Esophagus muscularis mucosa (tissue), 3 donors: ENCODE data around the gene SPATA9.

Source experiments
- POLR2AphosphoS5 ChIP-seq, 2 donors: sonication (generic); formaldehyde crosslinking; IDR thresholded peaks; one replicate each; pipeline ENCODE4 v1.6.1; 2017; ENCODE audit warnings: antibody characterized with exemption in 2 of 2
- TF ChIP-seq, protein P1 (sequence below), 3 experiments: fragments of 200-600 bp in 2 of 3; fragments of 450-650 bp in 1 of 3; sonication (generic) in 2 of 3; IDR thresholded peaks; one replicate each; pipeline ENCODE4 v1.5.1; 2017 to 2019; ENCODE audit warnings: antibody characterized with exemption in 3 of 3, mild to moderate bottlenecking in 2 of 3, moderate library complexity in 1 of 3

DNA sequence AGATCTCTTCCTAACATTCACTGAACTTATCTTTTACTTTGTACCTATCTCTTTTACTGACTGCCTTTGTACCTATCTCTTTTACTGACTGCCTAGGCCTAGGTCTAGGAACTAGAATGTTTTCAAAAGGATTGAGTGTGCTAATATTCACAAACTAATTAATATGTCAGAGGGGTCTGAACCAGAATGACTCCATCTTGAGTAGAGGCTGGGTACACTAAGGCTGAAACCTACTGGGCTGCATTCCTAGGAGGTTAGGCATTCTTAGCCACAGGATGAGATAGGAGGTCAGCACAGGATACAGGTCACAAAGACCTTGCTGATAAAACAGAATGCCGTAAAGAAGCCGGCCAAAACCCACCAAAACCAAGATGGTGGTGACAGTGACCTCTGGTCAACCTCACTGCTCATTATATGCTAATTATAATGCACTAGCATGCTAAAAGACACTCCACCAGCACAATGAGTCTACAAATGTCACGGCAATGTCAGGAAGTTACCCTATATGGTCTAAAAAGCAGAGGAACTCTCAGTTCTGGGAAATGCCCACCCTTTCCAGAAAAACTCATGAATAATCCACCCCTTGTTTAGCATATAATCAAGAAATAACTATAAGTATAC is 45.8 kb upstream of the SPATA9 start:
- TF ChIP-seq, protein P1, sequence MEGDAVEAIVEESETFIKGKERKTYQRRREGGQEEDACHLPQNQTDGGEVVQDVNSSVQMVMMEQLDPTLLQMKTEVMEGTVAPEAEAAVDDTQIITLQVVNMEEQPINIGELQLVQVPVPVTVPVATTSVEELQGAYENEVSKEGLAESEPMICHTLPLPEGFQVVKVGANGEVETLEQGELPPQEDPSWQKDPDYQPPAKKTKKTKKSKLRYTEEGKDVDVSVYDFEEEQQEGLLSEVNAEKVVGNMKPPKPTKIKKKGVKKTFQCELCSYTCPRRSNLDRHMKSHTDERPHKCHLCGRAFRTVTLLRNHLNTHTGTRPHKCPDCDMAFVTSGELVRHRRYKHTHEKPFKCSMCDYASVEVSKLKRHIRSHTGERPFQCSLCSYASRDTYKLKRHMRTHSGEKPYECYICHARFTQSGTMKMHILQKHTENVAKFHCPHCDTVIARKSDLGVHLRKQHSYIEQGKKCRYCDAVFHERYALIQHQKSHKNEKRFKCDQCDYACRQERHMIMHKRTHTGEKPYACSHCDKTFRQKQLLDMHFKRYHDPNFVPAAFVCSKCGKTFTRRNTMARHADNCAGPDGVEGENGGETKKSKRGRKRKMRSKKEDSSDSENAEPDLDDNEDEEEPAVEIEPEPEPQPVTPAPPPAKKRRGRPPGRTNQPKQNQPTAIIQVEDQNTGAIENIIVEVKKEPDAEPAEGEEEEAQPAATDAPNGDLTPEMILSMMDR (IDR thresholded peaks at IDR 0.05), result no peak
- TF ChIP-seq POLR2AphosphoS5 (IDR thresholded peaks at IDR 0.05), result no peak
